ENCODE results near the gene IGLL1.
"Not testable (repeated sequence)": the region's sequence is repeated elsewhere in the genome, so short reads cannot be mapped to it uniquely, and the experiment has no call there.

The IGLL1 gene

GRCh38 chr22:23539135-23539838 lies 40.8 kb downstream of the IGLL1 start:
- DNase-seq: peak; percentile 67

GRCh38 chr22:23538696-23539030 lies 41.4 kb downstream of the IGLL1 start:
- DNase-seq: not testable (repeated sequence)

GRCh38 chr22:23537830-23538695 lies 42.0 kb downstream of the IGLL1 start:
- DNase-seq: not testable (repeated sequence)

- DNase-seq: no peak
Observed at GRCh38 chr22:23537416-23537815, 42.7 kb downstream of the IGLL1 start.

- DNase-seq: no peak
Observed at GRCh38 chr22:23536821-23537345, 43.2 kb downstream of the IGLL1 start.

- not testable (repeated sequence) for DNase-seq
Observed at GRCh38 chr22:23535790-23536661, 44.1 kb downstream of the IGLL1 start.

GRCh38 chr22:23534851-23535717 lies 45.0 kb downstream of the IGLL1 start:
- no peak for DNase-seq

- DNase-seq: no peak
Observed at GRCh38 chr22:23534201-23534850, 45.8 kb downstream of the IGLL1 start.

GRCh38 chr22:23533771-23534191 lies 46.3 kb downstream of the IGLL1 start:
- no peak for DNase-seq

GRCh38 chr22:23533328-23533762 lies 46.7 kb downstream of the IGLL1 start:
- no peak for DNase-seq

- DNase-seq: no peak
Observed at GRCh38 chr22:23532731-23533130, 47.4 kb downstream of the IGLL1 start.

GRCh38 chr22:23531966-23532705 lies 48.0 kb downstream of the IGLL1 start:
- no peak for DNase-seq

GRCh38 chr22:23531283-23531956 lies 48.7 kb downstream of the IGLL1 start:
- no peak for DNase-seq

GRCh38 chr22:23530766-23531282 lies 49.3 kb downstream of the IGLL1 start:
- no peak for DNase-seq

- no peak for DNase-seq
Observed at GRCh38 chr22:23530106-23530505, 50.0 kb downstream of the IGLL1 start.

- DNase-seq: no peak
Observed at GRCh38 chr22:23529166-23530103, 50.7 kb downstream of the IGLL1 start.

GRCh38 chr22:23527971-23528740 lies 51.9 kb downstream of the IGLL1 start:
- DNase-seq: no peak

Data from DMS79 (cell line).